ENCODE results near the gene PAX7.

GRCh38 chr1:18722270-18722669 lies 91.6 kb downstream of the PAX7 start:
- TF ChIP-seq EZH2phosphoT487 (IDR thresholded peaks at IDR 0.05; ENCODE audit: low read depth) (no peak), CTCF (IDR thresholded peaks at IDR 0.05; ENCODE audit: low read depth, low read length) (no peak)
